Adipose tissue (tissue), 3 donors: ENCODE results near the gene PITPNC1. TPM values are rescaled to one million over a fixed set of nuclear protein-coding genes. Genes with fewer than 3 reads are reported as not detected.
"Not testable (repeated sequence)": the region's sequence is repeated elsewhere in the genome, so short reads cannot be mapped to it uniquely, and the experiment has no call there.

ENCODE experiments used
- H3K27ac ChIP-seq: one replicate; pipeline ENCODE4 v1.5.1; 2013; ENCODE audit warnings: low read depth, low read length
- WGBS, 3 donors: extraction: QIAGEN DNeasy Blood & Tissue Kit; methylation state at CpG; one replicate each; pipeline ENCODE4 v1.1.7; 2013; 5-methylcytosine and 5-hydroxymethylcytosine counted together
- polyA plus RNA-seq, 3 donors: library from polyadenylated mRNA; stranded (reverse); fragments of 200-250 nt; gene quantifications; one replicate each; pipeline ENCODE4 v1.2.3, GENCODE V29; 2013
- donor health status: healthy with polysubstance abuse.
- donor health status: Bipolar disorder and iron deficiency.
- donor health status: healthy.

Gene PITPNC1
- polyA plus RNA-seq, 3 donors: 12.6 to 21.2 (median 15.3) TPM

DNA sequence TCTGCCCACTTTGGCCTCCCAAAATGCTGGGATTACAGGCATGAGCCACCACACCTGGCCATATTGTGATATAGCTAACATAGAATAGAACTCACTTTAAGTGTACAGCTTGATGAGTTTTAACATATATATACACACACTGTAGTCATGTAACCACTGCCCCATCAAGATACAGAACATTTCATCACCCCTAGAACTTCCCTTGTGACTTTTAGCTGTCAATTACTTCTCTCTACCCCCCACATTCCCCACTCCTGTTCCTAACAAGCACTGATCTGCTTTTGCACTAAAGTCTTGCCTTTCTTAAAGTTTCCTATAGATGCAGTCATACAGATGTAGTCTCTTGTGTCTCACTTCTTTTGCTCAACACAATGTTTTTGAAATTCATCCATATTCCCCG lies 93.1 kb downstream of the PITPNC1 start:
- 87 to 100% (median 100%) methylated on average over 1 of the region's 1 CpG for WGBS, 3 donors
- no peak overlapping the region for H3K27ac ChIP-seq

DNA sequence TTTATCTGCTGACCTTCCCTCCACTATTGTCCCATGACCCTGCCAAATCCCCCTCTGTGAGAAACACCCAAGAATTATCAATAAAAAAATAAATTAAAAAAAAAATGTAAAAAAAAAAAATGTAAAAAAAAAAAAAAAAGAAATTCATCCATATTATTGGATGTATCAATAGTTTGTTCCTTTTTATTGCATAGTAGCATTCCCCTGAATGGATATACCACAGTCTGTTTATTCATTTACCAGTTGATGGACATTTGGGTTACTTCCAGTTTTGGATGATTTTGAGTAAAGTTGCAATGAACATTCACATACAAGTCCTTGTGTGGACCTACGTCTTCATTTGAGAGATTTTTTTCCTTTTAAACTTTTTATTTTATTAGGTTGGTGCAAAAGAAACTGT lies 94.0 kb downstream of the PITPNC1 start:
- no peak overlapping the region for H3K27ac ChIP-seq
- WGBS, 3 donors: 96 to 100% (median 98%) methylated on average over 1 of the region's 1 CpG

DNA sequence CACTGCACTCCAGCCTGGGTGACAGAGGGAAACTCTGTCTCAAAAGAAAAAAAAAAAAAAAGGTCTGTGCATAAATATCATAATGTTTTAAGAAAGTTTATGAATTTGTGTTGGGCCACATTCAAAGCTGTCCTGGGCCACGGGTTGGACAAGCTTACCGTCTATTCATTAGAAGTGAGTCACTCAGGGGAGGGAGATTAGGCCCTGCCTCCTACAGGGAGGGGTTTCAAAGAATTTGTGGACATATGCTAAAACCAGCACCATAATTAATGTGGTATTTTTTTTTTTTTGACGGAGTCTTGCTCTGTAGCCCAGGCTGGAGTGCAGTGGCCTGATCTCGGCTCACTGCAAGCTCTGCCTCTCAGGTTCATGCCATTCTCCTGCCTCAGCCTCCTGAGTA lies 95.5 kb downstream of the PITPNC1 start:
- 57 to 74% (median 63%) methylated on average over 4 of the region's 4 CpGs for WGBS, 3 donors
- H3K27ac ChIP-seq: not testable (repeated sequence)

DNA sequence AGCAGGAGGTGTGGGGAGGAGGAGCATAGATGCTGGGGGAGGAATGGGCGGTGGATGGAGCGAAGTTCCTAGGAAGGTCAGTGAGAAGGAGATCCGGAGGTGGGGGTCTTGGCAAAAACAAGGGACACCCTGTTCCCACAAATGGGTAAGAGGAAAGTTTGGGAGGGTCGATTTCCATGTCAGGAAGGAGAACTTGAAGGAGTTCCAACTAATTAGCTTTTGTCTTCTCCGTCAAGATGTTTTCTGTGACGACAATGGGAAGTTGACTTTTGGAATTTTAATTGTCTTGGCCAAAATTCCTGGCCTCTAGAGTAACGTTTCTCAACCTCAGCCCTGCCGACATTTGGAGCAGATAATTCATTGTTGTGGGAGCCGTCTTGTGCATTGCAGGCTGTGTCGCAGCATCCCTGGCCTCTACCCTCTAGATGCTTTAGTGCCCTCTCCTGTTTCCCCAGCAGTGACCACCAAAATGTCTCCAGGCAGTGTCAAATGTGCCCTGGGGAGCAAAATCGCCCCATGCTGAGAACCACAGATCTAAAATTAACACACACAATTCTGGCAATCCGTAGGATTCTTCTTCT lies 97.1 kb downstream of the PITPNC1 start:
- WGBS, 3 donors: 44 to 65% (median 48%) methylated on average over 12 of the region's 12 CpGs
- H3K27ac ChIP-seq: no peak overlapping the region

DNA sequence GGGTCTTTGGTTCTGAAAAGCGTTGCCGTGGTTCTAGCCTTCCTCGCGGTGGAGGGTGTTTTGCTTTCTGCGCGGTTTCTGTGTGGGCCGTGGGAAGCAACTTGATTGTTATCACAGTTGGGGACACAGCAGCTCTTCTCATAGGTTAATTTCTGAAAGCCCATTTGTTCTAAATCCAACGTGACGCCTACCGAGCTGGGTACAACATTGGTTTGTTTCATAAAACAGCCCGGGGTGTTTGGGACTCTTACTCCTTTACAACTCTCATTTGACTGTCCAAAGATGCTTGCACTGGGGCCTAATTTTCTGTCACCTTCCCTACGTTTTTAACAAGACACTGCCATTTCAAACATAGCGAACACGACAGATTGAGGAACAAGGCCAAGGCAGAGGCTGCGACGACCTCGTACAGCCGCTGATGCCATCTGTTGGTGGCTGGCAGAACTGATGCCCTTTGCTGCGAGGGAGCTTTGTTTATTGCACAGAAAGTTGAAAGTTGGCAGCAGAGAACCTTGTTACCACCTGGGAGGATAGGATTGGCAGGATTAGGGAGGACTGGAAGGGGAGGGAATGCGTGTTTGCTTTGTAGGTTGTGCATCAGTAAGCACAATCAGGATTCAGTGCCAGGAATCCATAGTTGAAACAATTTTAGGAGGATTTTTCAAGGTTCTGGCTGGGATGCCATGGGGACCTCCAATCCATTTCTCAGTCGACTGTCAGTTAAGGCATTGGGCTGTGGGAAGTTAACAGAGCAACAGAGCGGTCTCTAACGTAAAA lies 98.3 kb downstream of the PITPNC1 start:
- no peak overlapping the region for H3K27ac ChIP-seq
- 37 to 50% (median 42%) methylated on average over 23 of the region's 23 CpGs for WGBS, 3 donors

DNA sequence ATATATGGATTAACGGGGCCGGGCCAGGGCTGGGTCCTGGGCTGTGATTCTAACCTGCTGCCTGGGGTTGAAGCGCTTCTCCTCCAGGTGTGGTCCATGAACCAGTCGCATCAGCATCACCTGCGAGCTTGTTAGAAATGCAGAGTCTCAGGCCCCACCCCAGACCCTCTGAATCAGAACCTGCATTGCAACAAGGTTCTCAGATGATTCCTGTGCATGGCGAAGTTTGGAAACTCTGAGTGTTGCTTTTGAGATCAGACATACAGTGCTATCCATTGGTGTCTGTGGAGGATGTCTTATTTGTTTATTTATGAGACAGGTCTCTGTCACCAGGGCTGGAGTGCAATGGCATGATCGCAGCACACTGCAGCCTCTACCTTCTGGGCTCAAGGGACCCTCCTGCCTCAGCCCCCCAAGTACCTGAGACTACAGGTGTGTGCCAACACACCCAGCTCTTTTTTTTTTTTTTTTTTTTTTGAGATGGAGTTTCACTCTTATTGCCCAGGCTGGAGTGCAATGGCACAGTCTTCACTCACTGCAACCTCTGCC lies 99.8 kb downstream of the PITPNC1 start:
- whole genome bisulfite sequencing, 3 donors: 95 to 97% (median 96%) methylated on average over 7 of the region's 7 CpGs
- no peak overlapping the region for H3K27ac ChIP-seq

DNA sequence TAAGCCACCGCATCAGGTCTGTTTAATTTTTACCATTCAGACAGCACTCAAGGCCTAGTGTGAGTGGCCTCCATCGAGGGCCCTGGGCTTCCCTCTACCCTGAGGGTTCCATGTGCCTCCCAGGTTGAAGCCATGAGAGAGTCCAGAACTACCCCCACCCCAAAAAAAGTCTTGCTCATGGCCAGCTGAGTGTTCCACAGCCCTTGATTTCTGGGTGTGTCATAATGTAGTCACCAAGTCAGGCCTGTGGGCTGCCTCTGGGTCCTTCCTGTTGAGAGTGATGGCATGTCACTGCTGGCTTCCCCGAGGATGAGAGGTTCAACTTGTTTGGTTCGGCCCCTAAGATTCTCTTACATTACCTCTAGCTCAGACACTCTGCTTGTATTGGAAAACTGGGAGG lies 100.6 kb downstream of the PITPNC1 start:
- no peak overlapping the region for H3K27ac ChIP-seq
- 86 to 90% (median 87%) methylated on average over 4 of the region's 4 CpGs for WGBS, 3 donors

DNA sequence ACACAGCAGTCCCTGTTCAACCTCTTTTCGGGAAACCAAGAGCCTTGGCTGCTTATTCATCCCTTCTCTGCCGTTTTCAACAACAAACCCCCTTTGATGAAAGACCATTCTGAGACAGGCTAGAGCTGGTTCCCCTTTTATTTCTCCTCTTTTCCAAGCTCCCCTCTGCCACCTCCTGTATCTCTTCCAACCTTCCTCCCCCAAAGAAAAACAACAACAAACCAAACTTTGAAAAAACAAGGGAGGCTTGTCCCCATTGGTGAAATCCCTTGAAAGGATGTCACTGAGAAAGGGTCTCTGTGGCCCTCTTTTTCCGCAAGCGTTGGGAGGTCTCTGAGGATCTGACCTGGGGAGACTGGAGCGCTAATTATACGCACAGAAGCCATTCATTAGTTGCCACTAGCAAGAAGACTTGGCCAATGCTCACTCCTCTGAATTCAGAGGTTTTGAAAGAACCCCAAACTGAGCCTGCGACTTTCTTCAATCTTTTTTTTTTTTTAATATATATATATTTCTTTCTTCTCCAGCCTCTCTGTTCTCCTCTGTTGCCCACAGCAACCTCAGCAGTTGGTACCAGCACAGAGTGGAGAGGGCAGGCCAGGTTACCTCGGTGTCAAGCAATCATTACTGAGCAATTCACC lies 101.4 kb downstream of the PITPNC1 start:
- H3K27ac ChIP-seq: no peak overlapping the region

DNA sequence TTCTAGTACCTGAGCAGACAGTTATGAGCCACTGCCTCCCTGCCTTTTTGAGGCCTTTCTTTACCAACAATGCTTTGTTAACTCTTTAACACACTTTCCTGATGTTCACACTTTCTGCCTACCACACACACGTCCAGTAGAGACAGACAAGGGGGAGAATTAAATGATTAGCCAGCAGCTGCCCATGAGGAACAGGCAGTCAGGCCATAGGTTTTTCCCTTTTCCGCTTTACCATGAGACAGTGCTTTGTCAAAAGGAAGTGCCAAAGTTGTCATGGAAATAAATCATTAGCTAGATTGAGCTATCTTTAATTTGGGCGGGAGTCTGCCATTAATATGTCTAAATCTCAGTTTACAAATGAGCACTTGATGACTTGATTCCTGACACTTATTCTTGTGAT lies 102.1 kb downstream of the PITPNC1 start:
- WGBS, 3 donors: 64 to 83% (median 80%) methylated on average over 3 of the region's 3 CpGs
- no peak overlapping the region for H3K27ac ChIP-seq

More for the DNA sequence above, 101.4 kb downstream of the PITPNC1 start:
- 77 to 83% (median 81%) methylated on average over 8 of the region's 8 CpGs for WGBS, 3 donors

DNA sequence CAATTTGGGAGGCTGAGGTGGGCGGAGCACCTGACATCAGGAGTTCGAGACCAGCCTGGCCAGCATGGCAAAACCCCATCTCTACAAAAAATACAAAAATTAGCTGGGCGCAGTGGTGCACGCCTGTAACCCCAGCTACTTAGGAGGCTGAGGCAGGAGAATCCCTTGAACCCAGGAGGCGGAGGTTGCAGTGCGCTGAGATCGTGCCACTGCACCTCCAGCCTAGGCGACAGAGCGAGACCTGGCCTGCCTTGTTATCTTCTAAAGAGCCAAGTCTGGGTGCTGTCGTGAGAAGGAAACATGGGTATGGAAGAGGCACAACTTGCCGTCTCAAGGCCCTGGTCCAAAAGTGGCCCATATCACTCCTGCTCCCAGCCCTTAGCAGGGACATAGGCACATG lies 103.9 kb downstream of the PITPNC1 start:
- 95 to 100% (median 98%) methylated on average over 11 of the region's 11 CpGs for WGBS, 3 donors
- not testable (repeated sequence) for H3K27ac ChIP-seq

DNA sequence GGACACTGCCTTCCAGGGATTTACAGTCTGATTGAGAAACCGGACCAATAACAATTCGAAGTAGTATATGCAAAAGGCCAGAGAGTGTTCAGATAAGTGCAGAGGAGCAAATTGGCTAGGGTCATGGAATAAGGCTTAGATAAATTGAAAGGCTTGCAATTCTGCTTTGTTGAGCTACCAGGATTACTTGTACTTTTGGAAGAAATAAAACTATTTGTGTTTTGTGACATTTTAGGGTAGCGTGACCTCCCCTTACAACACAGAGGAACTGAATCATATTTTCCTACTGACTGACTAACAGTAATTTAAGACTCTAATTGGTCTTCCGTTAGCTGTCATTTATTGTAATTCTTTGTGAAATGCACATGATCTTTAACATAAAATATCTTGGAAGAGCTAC lies 104.7 kb downstream of the PITPNC1 start:
- H3K27ac ChIP-seq: no peak overlapping the region
- WGBS, 3 donors: 55 to 79% (median 61%) methylated on average over 4 of the region's 4 CpGs

DNA sequence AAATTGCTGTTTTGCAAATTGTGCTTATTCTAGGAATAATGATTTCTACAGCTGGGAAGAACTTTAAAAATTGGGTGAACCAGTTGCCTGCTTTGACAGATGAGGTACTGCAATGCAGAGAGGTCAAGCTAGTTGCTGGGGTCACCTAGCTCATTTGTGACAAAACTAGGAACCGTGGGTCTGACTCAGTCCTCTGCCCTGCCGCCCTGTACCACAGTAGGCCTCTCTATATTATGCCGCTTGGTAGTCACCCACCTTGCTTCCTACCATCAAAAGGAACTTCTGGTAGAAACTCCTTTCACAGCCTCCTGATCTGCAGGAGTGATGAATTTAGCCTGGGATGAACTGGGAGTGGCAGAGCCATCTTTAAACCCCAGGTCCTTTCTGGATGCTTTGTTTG lies 105.7 kb downstream of the PITPNC1 start:
- WGBS, 3 donors: 91 to 100% (median 95%) methylated on average over 3 of the region's 3 CpGs
- H3K27ac ChIP-seq: no peak overlapping the region

DNA sequence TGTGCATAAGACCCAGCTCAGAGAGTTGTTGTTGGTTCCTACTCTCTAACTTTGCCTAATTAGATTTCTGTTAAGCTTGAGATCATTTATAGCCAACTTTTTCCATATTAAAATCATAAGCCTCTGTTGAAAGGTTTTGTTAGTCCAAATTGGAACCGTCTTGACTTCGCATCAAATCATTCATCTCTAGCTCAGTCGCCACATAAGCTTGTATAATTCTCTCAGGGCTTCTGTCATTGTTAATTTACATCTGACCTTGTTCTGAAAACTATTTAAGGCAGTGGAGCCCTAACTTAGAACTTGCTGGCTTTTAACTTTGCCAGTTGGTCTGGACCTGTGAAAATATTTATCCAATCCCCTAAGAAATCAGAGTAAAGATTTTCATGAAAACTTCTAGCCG lies 107.2 kb downstream of the PITPNC1 start:
- WGBS, 3 donors: 95 to 97% (median 96%) methylated on average over 4 of the region's 4 CpGs
- no peak overlapping the region for H3K27ac ChIP-seq

DNA sequence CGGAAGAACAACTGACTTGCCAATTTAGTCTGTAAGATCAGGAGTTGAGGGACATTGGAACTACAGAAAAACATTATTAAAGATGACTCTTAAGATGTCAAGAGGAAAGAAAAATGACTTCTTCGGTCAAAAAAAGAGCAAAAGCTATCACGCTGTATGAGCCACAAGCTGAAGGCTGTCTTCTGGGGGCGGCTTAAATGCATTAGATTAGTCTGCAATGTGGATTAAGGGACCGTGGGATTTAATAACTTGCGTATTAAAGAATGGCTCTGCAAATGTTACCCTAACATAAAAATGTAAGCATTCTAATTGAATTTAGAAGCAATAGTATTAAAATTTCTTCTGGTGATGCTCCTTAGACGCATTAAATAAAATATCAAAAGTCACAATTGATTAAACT lies 108.6 kb downstream of the PITPNC1 start:
- H3K27ac ChIP-seq: no peak overlapping the region
- 92 to 95% (median 93%) methylated on average over 7 of the region's 7 CpGs for WGBS, 3 donors

DNA sequence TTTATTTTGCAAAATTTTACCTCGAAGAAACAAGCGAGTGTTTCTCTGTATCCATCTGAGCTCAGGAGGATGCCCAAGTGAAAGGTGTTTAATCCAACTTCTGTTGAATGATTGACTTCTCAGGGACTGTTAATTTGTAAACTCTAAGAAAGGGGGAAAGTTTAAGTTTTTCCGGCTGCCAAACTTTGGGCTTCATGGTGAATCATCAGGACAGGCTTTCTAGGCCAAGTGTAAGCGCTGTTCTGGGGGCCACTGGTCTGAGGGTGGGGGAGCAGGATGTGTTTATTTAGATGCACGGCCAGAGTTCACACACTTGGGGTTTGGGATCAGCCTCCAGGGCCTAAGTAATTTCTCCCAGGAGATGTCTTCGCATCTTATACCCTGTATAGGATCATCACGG lies 110.4 kb downstream of the PITPNC1 start:
- WGBS, 3 donors: 73 to 78% (median 77%) methylated on average over 7 of the region's 7 CpGs
- H3K27ac ChIP-seq: no peak overlapping the region

DNA sequence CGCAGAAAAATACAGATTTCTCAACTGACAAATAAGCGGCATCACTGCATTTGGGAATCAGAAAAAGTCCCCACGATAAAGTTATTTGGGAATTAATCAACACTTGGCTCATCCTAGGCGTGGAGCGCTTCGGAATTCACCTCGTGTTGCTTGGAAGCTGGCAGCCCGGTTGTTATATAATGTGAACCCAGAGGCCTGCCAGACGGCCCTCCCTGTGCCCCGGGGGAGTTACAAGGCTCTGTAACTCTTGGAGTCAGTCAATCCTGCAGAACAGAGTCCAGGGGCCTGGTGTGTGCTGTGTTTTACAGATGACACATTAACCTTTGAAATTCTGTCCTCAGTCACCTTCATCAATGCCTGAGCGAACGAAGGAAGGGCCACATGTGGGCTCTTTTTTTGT lies 111.1 kb downstream of the PITPNC1 start:
- 47 to 71% (median 51%) methylated on average over 12 of the region's 12 CpGs for WGBS, 3 donors
- H3K27ac ChIP-seq: no peak overlapping the region

DNA sequence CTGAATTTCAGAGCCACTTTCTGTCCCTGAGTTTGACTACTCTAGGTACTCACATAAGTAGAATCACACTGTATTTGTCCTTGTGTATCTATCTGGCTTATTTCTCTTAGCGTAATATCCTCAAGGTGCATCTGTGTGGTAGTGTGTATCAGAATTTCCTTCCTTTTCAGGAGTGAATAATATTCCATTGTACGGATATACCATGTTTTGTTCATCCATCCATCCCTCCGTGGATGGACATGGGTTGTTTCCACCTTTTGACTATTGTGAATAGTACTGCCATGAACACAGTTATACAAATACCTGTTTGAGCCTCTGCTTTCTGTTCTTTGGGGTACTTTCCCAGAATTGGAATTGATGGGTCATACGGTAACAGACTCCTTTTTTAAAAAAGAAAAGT lies 111.7 kb downstream of the PITPNC1 start:
- WGBS, 3 donors: 97 to 98% (median 97%) methylated on average over 4 of the region's 4 CpGs
- no peak overlapping the region for H3K27ac ChIP-seq

DNA sequence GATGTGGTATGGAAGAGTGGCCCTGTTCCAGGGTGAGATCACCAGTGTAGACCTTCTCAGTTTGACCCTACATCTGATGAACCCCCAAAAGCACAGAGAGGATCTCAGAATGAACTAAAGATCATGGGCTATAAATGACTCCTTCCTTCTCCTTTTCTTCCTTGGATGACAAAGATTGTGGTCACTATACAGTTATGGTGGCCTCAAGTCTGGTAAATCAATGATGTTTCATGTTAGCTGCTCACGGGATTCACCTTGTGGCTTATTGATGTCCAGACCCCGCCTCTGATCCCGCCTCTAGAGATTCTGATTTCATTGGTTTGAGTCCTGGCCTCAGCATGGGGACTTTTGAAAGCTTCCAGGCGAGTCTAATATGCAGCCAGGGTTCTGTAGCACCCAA lies 112.2 kb downstream of the PITPNC1 start:
- WGBS, 3 donors: 82 to 94% (median 92%) methylated on average over 4 of the region's 4 CpGs
- H3K27ac ChIP-seq: no peak overlapping the region

DNA sequence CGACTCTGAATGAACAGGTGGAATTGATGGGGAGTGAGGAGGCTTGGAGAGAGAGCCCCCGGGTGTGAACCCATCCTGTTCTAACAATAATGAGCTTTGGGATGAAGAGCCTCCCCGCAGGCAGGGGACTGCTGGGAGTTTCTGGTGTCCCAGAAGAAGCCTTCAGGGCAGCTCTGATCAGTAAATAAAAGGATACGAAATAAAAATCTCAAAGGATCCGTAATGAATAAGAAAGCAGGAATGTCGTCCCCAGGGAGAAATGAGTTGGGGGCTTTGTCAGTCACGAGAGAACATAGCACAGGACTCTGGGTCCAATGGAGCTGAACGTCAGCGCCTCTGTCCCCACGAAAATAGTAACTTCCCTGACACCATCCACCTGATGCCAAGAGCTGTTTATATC lies 113.4 kb downstream of the PITPNC1 start:
- H3K27ac ChIP-seq: no peak overlapping the region
- WGBS, 3 donors: 30 to 68% (median 59%) methylated on average over 10 of the region's 10 CpGs
